Measurements from ENCODE around the gene SYCP2L.
"Not testable (repeated sequence)": the region's sequence is repeated elsewhere in the genome, so short reads cannot be mapped to it uniquely, and the experiment has no call there.

Gene SYCP2L

GRCh38 chr6:10891960-10892359 is 5.1 kb downstream of the SYCP2L start:
- TF ChIP-seq CTCF (conservative IDR thresholded peaks at IDR 0.05; ENCODE audit: low read length) = no peak
- DNase-seq (ENCODE audit: low read depth) = no peak

GRCh38 chr6:10894958-10895357 is 8.1 kb downstream of the SYCP2L start:
- no peak for DNase-seq (ENCODE audit: low read depth)
- no peak overlapping the region for H3K4me3 ChIP-seq (ENCODE audit: low read length)
- no peak for TF ChIP-seq CTCF (conservative IDR thresholded peaks at IDR 0.05; ENCODE audit: low read length)

More at GRCh38 chr6:10891960-10892359, 5.1 kb downstream of the SYCP2L start:
- no peak overlapping the region for H3K4me3 ChIP-seq (ENCODE audit: low read length)

- no peak for TF ChIP-seq CTCF (conservative IDR thresholded peaks at IDR 0.05; ENCODE audit: low read length)
- no peak for DNase-seq (ENCODE audit: low read depth)
- no peak overlapping the region for H3K4me3 ChIP-seq (ENCODE audit: low read length)
These were observed 9.8 kb downstream of the SYCP2L start for GRCh38 chr6:10896691-10897090.

- TF ChIP-seq CTCF (conservative IDR thresholded peaks at IDR 0.05; ENCODE audit: low read length) = no peak
- no peak overlapping the region for H3K4me3 ChIP-seq (ENCODE audit: low read length)
- no peak for DNase-seq (ENCODE audit: low read depth)
These were observed 14.9 kb downstream of the SYCP2L start for GRCh38 chr6:10901770-10902169.

GRCh38 chr6:10904015-10904414 is 17.2 kb downstream of the SYCP2L start:
- no peak for TF ChIP-seq CTCF (conservative IDR thresholded peaks at IDR 0.05; ENCODE audit: low read length)

GRCh38 chr6:10908228-10908627 is 21.4 kb downstream of the SYCP2L start:
- no peak overlapping the region for H3K4me3 ChIP-seq (ENCODE audit: low read length)
- TF ChIP-seq CTCF (conservative IDR thresholded peaks at IDR 0.05; ENCODE audit: low read length) = no peak
- DNase-seq (ENCODE audit: low read depth) = no peak

More at GRCh38 chr6:10904015-10904414, 17.2 kb downstream of the SYCP2L start:
- H3K4me3 ChIP-seq (ENCODE audit: low read length) = no peak overlapping the region
- DNase-seq (ENCODE audit: low read depth) = no peak

GRCh38 chr6:10919520-10919919 is 32.7 kb downstream of the SYCP2L start:
- DNase-seq (ENCODE audit: low read depth) = not testable (repeated sequence)

GRCh38 chr6:10933126-10933525 is 46.3 kb downstream of the SYCP2L start:
- no peak for TF ChIP-seq CTCF (conservative IDR thresholded peaks at IDR 0.05; ENCODE audit: low read length)
- H3K4me3 ChIP-seq (ENCODE audit: low read length) = no peak overlapping the region
- DNase-seq (ENCODE audit: low read depth) = no peak

More at GRCh38 chr6:10919520-10919919, 32.7 kb downstream of the SYCP2L start:
- H3K4me3 ChIP-seq (ENCODE audit: low read length) = not testable (repeated sequence)

Data from AG10803 (cell line).